ENCODE results near the gene MAP7D2.
A peak's percentile ranks its signal among the peaks of the same experiment; 100 is the strongest.

MAP7D2 gene

DNA sequence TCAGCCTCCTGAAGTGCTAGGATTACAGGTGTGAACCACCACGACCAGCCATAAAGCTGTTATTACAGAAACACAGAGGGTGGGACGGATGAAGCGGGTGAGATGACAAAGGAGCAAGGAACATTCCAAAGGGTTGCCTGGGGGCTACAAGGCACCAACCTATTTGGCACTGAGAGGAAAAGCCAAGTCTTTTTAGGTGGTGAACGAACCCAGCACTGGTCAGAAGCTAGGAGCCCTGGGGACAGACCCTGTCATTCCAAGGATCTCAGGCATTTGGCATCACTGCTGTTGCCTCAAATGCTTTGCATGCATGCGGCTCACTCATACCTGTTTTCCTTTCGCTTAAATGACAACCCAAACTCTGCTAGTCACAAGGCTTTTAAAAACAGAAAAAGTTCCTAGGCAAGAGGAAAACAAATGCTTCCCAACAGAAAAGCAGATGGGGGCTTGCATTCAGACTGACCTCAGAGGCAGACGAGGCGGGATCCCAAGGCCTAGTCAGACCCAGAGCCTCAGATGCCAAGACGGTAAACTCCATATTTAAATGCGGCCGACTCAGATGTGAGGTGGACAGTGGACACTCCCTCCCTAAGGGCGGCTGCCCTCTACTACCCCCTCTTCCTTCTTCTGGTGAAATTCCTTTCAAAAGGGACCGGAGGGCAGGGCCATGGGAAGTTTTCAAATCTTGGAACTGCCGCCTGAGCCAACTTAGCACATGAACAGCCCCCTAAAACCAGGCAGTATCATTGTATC is 4.5 kb downstream of the MAP7D2 start:
- DNase-seq, result no peak

GRCh38 chrX:20111271-20111670 is 5.4 kb downstream of the MAP7D2 start:
- DNase-seq, result no peak

DNA sequence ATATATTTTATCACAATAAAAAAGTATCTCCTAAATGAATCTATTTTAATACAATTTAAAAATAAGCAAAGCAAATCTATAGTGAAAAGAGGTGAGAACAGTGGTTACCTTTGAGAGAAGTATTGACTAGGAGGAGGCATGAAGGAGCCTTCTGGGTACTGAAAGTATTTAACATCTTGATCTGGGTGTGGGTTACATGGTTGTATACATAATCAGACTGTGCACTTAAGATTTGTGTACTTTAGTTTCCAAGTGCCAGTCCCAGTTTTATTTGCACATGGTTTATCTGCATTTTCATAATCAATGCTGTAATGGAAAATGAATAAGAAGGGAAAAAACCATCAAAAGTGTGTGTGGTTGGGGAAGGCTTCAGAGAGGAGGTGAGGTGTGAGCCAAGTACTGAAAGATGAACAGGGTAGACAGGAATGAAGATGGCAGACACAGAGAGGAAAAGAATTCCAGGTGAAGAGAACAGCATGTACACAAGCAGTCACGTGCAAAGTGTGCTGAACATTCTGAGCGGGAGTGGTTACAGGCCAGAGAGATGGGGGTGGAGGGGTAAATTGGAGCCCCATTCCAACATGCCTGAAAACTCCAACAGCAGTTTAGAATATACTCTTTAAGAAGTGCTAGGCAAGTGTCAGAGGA is 14.6 kb downstream of the MAP7D2 start:
- no peak for DNase-seq

GRCh38 chrX:20091499-20091898 is 25.2 kb downstream of the MAP7D2 start:
- DNase-seq, result no peak

GRCh38 chrX:20089845-20090244 is 26.9 kb downstream of the MAP7D2 start:
- DNase-seq, result no peak

DNA sequence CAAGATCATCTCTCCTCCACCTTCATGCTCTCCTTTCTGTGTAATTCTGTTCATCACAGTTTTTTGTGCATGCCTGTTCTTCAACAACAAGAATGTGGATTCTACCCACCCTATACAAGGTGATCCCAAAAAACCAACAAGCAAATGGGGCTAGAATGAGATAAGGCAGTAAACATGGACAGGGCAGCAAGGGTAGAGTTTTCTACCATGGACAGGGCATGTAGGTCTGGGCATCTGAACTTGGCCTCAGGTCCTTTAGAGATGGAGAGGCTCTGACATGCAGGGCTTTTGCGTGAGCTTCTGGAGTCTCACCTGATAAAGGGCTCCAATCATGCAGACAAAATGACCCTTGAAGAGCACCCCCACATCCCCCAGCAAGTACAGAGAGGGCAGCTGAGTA is 36.4 kb downstream of the MAP7D2 start:
- no peak for DNase-seq

GRCh38 chrX:20071511-20072079 is 45.1 kb downstream of the MAP7D2 start:
- no peak for DNase-seq

DNA sequence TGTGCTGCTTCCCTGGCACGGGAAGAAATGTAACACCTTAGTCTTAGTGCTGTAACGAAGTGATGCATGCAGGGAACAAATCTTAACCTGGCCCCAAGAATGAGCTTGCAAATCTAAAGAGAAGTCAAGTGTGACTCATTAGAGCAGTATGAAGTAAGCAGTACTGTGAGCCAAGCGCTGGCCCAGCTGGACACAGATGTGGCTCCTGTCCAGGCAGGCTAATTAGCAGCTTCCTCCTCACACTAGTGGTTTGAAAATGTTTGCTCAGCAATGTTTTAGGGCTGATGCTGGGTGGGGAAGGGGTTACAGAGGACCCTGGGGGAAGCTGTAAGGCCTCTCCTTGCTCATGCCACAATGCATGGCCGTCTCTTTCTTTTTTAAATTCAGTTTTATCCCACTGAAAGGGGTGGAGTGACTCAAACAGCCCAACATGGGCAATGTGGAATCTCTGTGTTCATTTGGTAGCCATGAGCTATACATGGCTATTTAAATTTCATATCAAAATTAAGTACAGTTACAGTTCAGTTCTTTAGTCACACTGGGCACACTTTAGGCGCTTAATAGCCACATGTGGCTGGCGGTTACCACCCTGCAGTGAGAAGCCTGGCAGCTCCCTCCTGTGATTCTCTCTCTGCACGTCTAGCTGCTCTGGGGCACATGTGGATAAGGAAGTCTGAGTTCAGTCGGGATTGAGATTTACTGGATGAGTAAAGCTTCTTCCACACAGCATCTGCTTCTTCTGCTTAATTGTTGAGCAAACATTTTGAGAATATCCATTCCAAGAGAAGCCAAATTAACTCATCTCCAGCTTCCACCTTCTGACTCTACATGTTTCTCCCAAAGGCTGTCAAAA is 48.8 kb downstream of the MAP7D2 start:
- peak; percentile 14 for DNase-seq

DNA sequence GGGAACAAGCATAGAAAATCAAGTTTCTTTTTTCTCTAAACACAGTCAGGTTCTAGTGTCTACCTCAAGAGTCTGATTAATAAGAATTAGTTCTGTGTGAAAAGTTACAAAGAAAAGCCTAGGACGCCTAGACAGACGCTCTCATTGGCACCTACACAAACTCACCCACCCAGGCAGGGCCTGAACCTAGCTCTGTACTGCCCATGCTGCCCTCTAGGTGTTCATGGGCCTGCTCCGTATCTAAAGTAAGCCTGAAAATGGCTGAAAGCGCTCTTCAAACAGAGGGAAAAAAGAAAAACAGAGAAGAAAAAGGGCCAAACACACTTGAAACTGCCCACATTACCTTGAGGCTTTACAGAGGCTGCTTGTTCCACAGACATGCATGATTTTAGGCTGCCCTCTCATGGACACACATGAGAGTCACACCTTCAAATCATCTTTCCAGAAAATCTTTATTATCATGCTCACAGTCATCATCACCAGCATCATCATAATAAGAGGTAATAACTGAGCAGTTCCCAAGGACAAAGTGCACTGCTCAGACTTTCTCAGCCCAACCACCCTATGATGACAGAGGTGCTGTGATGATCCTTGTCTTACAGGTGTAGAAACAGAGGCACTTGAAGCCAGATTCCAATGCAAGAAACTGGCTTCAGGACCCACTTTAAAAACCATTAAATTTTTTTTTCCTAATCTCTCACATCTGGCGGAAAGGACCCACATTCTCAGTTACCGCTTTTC is 49.6 kb downstream of the MAP7D2 start:
- peak; percentile 13 for DNase-seq

DNA sequence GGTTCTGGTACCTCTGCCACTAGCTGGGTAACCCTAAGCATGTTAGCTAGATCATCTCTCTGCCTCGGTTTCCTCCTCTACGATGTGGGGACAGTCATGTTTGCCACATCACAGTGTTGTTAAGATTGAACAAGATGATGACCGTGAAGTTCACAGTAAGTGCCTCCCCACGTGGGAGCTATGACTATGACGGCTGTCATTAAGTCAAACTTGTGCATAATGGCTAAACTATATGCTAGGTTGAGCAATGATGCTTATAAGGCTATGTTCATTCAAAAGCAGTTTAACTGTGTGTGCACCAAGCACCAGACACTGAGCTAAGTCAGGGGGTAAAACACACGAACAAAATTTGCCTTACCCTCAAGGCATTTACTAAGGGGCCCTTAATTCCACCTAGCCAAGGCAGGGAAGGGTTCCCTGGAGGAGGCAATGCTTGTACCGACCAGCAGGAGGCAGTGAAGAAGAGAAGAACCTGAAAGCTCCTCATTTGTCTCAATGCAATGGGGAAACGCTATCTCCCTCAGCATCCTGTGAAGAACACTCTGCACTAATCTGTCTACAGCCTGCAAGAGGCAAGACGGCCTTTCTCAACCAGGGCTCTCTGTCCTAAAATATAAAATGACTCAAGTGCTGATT is 52.9 kb downstream of the MAP7D2 start:
- DNase-seq, result no peak

GRCh38 chrX:20063153-20063552 is 53.6 kb downstream of the MAP7D2 start:
- no peak for DNase-seq

DNA sequence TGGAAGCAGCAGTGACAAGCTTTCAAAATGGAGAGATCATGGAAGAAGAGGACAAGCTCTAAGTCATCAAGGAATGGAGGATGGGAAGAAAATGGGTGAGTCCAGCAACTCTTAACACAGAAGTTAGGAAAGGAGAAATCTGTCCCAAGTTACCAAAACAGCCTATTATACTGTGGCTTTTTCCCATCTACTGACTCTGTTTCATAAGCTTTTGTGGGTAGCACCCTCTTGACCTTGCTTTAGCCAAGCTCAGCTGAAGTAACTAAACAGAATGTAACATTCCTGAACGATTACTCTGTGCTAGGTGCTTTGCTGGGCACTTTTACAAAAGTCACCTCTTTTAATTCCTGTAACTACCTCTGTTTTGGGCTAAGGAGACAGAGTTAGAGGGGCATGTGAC is 54.9 kb downstream of the MAP7D2 start:
- DNase-seq, result no peak

DNA sequence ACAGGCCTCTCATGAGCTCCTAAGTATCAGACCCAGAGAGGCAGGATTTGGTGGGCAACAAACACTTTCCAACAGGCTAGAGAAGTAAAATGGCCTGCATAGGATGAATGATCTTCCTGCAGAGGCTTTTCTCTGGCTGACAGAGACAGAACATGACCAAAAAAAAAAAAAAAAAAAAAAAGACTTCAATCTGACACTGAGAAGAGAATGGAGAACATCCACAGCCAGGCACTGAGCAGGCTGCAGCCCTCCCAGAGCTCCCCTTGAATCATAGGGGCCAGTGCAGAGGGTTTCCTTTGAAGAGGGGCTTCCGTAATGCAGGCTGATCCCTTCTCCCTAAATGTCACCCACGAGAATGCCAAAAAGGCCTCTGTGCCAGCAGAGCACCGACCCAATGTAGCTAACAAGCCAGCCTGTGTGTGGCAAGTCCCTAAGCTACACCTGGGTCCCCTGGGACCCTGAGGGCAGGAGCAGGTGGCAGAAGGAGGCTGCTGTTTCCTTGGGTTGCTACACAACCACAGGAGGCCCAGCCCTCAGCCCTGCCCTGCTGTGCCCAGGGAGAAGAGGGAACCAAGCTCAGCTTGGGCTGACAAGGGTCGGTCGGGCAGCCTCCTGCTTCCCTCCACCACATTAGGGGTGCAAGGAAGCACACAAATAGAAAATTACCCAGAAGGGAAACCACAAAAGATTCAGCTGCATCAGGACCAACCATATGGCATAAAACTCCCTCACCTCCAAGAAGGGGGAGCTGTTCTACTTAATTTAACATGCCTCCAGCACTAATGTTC is 55.6 kb downstream of the MAP7D2 start:
- no peak for DNase-seq

DNA sequence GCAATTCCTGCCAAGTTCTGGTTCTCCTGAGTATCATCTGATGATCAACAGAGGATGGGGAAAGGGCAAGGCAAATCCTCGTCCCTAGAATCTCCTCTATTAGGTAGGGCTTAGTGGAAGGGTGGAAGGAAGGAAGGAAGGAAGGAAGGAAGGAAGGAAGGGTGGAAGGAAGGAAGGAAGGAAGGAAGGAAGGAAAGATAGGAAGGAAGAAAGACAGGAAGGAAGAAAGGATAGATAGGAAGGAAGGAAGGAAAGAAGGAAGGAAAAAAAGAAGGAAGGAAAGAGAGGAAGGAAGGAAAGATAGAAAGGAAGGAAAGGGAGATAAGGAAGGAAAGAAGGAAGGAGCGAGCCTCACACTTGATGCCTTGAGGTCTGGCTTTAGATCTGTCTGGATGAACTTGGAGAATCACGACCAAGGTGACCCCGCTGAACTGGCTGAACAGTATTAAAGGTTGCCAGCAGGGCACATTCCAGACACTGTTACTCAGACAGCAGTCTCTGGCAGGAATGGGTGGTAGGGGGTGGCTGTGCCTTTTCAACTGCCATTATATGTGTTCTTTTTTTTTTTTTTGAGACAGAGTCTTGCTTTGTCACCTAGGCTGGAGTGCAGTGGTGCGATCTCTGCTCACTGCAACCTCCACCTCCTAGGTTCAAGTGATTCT is 57.1 kb downstream of the MAP7D2 start:
- no peak for DNase-seq

GRCh38 chrX:20057479-20057878 is 59.2 kb downstream of the MAP7D2 start:
- no peak for DNase-seq

DNA sequence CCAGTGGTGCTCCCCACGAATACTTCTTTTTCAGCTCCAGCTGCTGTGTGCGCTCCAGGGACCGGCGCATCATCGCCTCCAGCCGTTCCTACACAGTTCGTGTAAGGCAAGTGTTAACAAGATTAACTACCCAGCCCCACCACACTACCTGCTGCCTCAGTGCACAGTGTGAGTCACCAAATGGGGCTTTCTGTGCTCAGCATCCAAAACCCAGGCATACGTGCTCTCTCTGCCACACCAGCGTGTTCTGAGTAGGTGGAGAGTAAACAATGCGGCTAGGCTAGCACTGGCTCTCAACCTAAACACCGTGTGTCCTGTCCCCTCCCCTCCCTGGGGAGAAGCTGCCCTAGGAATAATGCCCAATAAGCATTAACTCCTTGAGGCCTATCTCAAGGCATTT is 60.0 kb downstream of the MAP7D2 start:
- no peak for DNase-seq

- no peak for DNase-seq
Measured at GRCh38 chrX:20053537-20053936, 63.2 kb downstream of the MAP7D2 start.

DNA sequence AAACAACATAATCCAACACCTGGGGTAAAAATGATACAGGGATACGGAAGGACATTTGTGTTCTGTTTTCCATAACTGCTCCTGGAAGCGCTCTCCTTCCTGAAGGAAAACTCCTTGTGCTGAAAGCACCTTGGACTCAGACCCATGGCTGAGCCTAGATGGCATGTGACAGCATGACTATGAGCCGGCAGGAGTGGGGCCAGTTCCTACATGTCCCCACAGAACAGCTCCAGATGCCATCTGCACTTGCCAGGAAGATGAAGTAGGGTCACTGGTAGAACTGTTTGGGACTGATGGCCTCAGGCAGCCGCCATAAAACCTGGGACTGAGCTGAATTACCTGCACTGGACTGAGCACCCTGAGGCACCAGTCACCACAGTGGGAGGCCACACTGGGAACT is 69.8 kb downstream of the MAP7D2 start:
- no peak for DNase-seq

- no peak for DNase-seq
Measured at GRCh38 chrX:20046223-20046622, 70.5 kb downstream of the MAP7D2 start.

GRCh38 chrX:20042221-20042620 is 74.5 kb downstream of the MAP7D2 start:
- DNase-seq, result no peak
